Measurements from ENCODE around the gene DNM3. TPM values are rescaled to one million over a fixed set of nuclear protein-coding genes. Genes with fewer than 3 reads are reported as not detected.

The DNM3 gene
- total and polyA plus RNA-seq, 9 of the 15 experiments (the other 6 are each of a cell fraction or from before 2014, with no cell fraction given) = 0.08 to 0.36 (median 0.22) TPM; not detected in 1

GRCh38 chr1:171872430-171872829 is 31.1 kb downstream of the DNM3 start:
- no peaks in the 10 kb centered on the region for H4K20me1 ChIP-seq (replicated peaks; ENCODE audit: control insufficient read depth, insufficient read depth, low read length)
- no peaks in the 10 kb centered on the region; a peak in 1 of 5 replicates for H3K27me3 ChIP-seq (ENCODE audit: control insufficient read depth in 2 of 2, insufficient read depth in 2 of 2, low read length in 2 of 2)
- no peaks in the 10 kb centered on the region for H3K4me1 ChIP-seq (replicated peaks in 1 of 2; ENCODE audit: control insufficient read depth in 2 of 2, insufficient read depth in 2 of 2, low read length in 2 of 2)
- H3K4me2 ChIP-seq (ENCODE audit: insufficient read depth, low read length) = no peak overlapping the region
- POLR2A ChIA-PET = interaction anchor here (0.8 kb wide), 1 partner anchor 14 kb away, joined by 3 read pairs; no protein-coding TSS in a partner anchor
- no peaks in the 10 kb centered on the region for H3K79me2 ChIP-seq (ENCODE audit: control insufficient read depth, insufficient read depth, low read length)
- no peaks in the 10 kb centered on the region for H3K9me3 ChIP-seq (replicated peaks; ENCODE audit: control insufficient read depth, insufficient read depth, low read depth, low read length)
- no peak overlapping the region for H3K4me3 ChIP-seq
- H3K9me1 ChIP-seq (ENCODE audit: control insufficient read depth, insufficient read depth, low read length) = no peaks in the 10 kb centered on the region
- no peak for FAIRE-seq
- in situ Hi-C loops (cut with MboI) = no loop called here
- no peak overlapping the region for H3K27ac ChIP-seq (ENCODE audit: extremely low read depth, low read depth, low read length)
- ATAC-seq = no peak
- 0% methylated on average over 5 of the region's 5 CpGs for WGBS (ENCODE audit: insufficient coverage, low coverage, missing lambda C conversion rate)
- H3K36me3 ChIP-seq (ENCODE audit: control insufficient read depth, insufficient read depth, low read length) = no peaks in the 10 kb centered on the region
- CTCF ChIA-PET (ENCODE audit: low intra/inter-chr PET ratio) = no interaction called here
- no peak for DNase-seq (ENCODE audit: extremely low read depth in 1 of 4, low spot score in 3 of 4)
- no peak overlapping the region for H2AFZ ChIP-seq (ENCODE audit: low read depth, low read length)
- TF ChIP-seq NEUROD1 (IDR thresholded peaks at IDR 0.05; ENCODE audit: borderline replicate concordance, low read depth, low read length, partially characterized antibody) (no peak), MTA2 (IDR thresholded peaks at IDR 0.05; ENCODE audit: low read depth) (no peak), MAZ (CRISPR knock-in tag; conservative IDR thresholded peaks at IDR 0.05 in 1 of 2, IDR thresholded peaks at IDR 0.05 in 1 of 2) (no peak), CBX5 (IDR thresholded peaks at IDR 0.05; ENCODE audit: borderline replicate concordance, low read depth) (no peak), BRF1 (IDR thresholded peaks at IDR 0.05; ENCODE audit: borderline replicate concordance, extremely low read depth, insufficient read length) (no peak), STAT5B (CRISPR knock-in tag; IDR thresholded peaks at IDR 0.05) (no peak), BCOR (IDR thresholded peaks at IDR 0.05) (no peak), TCF15 (CRISPR knock-in tag; IDR thresholded peaks at IDR 0.05) (no peak), ZC3H4 (CRISPR knock-in tag; IDR thresholded peaks at IDR 0.05; ENCODE audit: borderline replicate concordance) (no peak), CREBBP (IDR thresholded peaks at IDR 0.05; ENCODE audit: low read depth, low read length) (no peak), EHMT2 (IDR thresholded peaks at IDR 0.05) (no peak), U2AF1 (optimal IDR thresholded peaks at IDR 0.05; ENCODE audit: low read depth, low read length) (no peak), YBX1 (IDR thresholded peaks at IDR 0.05) (no peak), CAMTA2 (CRISPR knock-in tag; conservative IDR thresholded peaks at IDR 0.05) (no peak), NCOA1 (IDR thresholded peaks at IDR 0.05; ENCODE audit: low read depth) (no peak), TOE1 (IDR thresholded peaks at IDR 0.05; ENCODE audit: borderline replicate concordance) (no peak), TOE1 (CRISPR knock-in tag; IDR thresholded peaks at IDR 0.05; ENCODE audit: borderline replicate concordance, low read depth) (no peak)
- no peak overlapping the region for H3K9ac ChIP-seq (ENCODE audit: insufficient read depth in 1 of 2, low read depth in 2 of 2, low read length in 2 of 2)
- BruUV-seq (replicated peaks) = no TSS peak
- intact Hi-C loops (cut with micrococcal nuclease) = no loop called here
